RWPE1 (cell line): ENCODE data around the gene AUH.

ENCODE experiments used
- CTCF ChIA-PET: fragments of 350-600 bp; sonication (Branson Sonifier 250); formaldehyde crosslinking; extraction: SDS; loops from one replicate; lab custom pipeline; 2021; lab: Yijun Ruan, JAX
- POLR2A ChIA-PET: fragments of 400-600 bp; formaldehyde crosslinking; extraction: SDS; loops from one replicate; lab custom pipeline; 2020; ENCODE audit warnings: antibody characterized with exemption; ENCODE audit not compliant: low non-redundant PET; lab: Yijun Ruan, JAX
- DNase-seq: peaks from one replicate; pipeline ENCODE4 v3.0.0; 2012; ENCODE audit warnings: low spot score
- H3K27ac ChIP-seq: fragments of 450-650 bp; 2 replicates; pipeline ENCODE4 v1.5.1; 2017
- TF ChIP-seq, protein P1 (sequence below): fragments of 450-650 bp; conservative IDR thresholded peaks from 2 replicates; pipeline ENCODE4 v1.5.1; 2017; ENCODE audit warnings: low read depth, mild to moderate bottlenecking

The AUH gene

DNA sequence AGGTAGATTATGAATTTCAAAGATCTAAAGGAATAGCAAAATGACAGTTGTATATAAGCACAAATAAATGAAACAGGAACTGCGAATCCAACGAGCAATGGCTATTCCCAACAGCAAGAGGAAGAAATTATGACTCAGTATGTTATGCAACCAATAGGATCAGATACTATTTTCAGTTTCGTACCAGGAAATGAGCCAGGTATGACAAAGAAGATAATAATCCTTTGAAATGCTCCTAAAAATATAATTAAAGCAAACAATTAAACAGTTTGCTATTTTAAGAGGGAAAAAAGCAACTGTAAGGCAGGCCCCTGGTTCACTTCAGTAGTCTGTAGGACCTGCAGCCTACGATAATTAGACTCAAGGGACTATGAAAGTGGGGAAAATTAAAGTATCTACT, 58.9 kb downstream of the AUH start:
- CTCF ChIA-PET = no interaction called here
- peak overlapping the region; percentile 69 for H3K27ac ChIP-seq
- TF ChIP-seq, protein P1, sequence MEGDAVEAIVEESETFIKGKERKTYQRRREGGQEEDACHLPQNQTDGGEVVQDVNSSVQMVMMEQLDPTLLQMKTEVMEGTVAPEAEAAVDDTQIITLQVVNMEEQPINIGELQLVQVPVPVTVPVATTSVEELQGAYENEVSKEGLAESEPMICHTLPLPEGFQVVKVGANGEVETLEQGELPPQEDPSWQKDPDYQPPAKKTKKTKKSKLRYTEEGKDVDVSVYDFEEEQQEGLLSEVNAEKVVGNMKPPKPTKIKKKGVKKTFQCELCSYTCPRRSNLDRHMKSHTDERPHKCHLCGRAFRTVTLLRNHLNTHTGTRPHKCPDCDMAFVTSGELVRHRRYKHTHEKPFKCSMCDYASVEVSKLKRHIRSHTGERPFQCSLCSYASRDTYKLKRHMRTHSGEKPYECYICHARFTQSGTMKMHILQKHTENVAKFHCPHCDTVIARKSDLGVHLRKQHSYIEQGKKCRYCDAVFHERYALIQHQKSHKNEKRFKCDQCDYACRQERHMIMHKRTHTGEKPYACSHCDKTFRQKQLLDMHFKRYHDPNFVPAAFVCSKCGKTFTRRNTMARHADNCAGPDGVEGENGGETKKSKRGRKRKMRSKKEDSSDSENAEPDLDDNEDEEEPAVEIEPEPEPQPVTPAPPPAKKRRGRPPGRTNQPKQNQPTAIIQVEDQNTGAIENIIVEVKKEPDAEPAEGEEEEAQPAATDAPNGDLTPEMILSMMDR = no peak
- POLR2A ChIA-PET = no interaction called here
- peak; percentile 91 for DNase-seq

DNA sequence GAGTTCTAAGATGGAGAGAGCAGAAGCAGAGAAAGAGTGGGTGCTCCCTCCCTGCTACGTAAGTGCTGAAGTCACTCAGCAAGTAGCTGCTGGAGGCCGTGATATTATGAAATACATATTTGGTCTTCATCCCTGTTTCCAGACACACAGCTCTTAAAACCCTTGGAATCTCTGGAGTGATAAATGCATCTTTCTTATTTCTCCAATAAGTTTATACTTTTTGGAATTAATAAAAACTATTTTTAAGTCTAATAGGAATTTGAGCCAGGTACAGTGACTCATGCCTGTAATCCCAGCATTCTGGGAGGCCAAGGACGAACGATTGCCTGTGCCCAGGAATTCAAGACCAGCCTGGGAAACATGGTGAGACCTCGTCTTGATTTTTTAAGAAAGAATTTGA, 60.6 kb downstream of the AUH start:
- TF ChIP-seq, protein P1 = no peak
- ChIA-PET POLR2A (no interaction called here), CTCF (interaction anchor here (0.6 to 1.2 kb wide), 3 partner anchors 120 to 838 kb away, joined by 3 to 4 read pairs (median 4); no protein-coding TSS in a partner anchor)
- peak overlapping the region; percentile 64 for H3K27ac ChIP-seq
- peak; percentile 45 for DNase-seq

DNA sequence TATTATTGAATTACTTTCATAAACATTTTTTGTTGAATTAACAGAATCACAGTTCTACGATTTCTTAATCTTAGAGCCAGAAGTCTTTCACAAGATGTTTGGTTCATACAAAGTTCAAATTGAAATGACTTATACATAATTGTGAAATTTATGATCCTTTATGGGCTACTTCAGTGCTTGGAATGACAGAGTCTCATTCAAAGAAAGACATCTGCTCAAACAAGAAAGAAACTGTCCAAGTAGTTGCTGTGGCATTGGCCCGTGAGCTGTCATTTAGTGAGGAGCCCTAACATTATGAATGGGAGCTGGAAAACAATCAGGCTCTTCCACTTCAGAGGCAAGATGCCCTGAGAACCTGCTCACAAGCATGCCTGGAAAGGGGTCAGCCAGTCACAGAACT, 63.4 kb downstream of the AUH start:
- no peak overlapping the region for H3K27ac ChIP-seq
- POLR2A ChIA-PET = no interaction called here
- TF ChIP-seq, protein P1 = no peak
- CTCF ChIA-PET = no interaction called here
- peak; percentile 54 for DNase-seq

DNA sequence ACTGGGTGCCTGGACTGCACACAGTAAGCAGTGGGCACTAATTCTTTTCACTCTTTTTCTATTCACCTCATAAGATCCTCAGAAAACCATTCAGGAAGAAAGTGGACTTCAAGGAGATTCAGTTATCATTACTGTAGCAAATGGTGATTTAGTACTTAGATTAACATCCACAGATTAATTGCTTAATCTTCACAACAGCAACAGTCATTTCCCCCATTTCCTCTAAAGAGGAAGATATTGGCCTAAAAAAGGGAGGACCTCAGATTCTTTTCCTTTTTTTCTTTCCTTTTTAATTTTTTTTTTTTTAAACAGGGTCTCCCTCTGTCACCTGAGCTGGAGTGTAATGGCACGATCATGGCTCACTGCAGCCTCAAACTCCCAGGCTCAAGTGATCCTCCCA, 64.4 kb downstream of the AUH start:
- no peak for DNase-seq
- CTCF ChIA-PET = no interaction called here
- H3K27ac ChIP-seq = no peak overlapping the region
- TF ChIP-seq, protein P1 = no peak
- POLR2A ChIA-PET = no interaction called here

DNA sequence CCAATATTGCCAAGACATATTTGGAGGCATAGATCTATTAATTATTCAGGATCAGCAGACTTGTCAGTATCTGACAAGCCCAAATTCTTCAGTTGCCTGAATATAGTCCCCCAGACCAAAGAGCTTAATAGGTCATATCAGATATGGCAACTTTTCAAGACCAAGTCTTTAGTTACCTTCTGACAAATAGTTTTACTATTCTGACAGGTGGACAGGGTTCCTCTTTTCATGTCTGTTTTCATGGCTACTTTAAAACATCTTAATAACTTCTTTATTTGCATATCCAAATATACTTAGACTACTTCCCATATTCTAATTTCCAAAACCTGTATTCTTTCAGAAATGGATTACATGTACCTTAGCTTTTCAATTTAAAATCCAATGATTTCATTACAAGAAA, 65.4 kb downstream of the AUH start:
- ChIA-PET CTCF (interaction anchor here (0.7 kb wide), 1 partner anchor 209 kb away, joined by 5 read pairs; no protein-coding TSS in a partner anchor), POLR2A (no interaction called here)
- DNase-seq = no peak
- TF ChIP-seq, protein P1 = no peak
- H3K27ac ChIP-seq = no peak overlapping the region

DNA sequence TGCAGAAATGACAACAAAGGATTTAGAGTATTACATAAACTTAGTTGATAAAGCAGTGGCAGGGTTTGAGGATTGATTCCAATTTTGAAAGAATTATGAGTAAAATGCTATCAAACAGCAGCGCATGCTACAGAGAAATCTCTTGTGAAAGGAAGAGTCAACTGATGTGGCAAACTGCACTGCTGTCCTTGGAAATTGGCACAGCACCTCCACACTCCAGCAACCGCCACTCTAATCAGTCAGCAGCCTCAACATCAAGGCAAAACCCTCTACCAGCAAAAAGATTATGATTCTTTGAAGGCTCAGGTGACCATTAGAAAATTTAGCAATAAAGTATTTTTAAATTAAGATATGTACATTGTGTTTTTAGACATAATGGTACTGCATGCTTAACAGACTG, 66.4 kb downstream of the AUH start:
- no peak for DNase-seq
- TF ChIP-seq, protein P1 = no peak
- CTCF ChIA-PET = interaction anchor here (0.6 kb wide), 1 partner anchor 154 kb away, joined by 3 read pairs; no protein-coding TSS in a partner anchor
- POLR2A ChIA-PET = interaction anchor here (0.6 kb wide), 1 partner anchor 22 kb away, joined by 3 read pairs; no protein-coding TSS in a partner anchor
- H3K27ac ChIP-seq = no peak overlapping the region
